Measurements from ENCODE around the gene MORN5.

The MORN5 gene

GRCh38 chr9:122122468-122122867, 37.2 kb upstream of the MORN5 start:
- H3K4me2 ChIP-seq = no peak overlapping the region
- no peak overlapping the region for H3K4me3 ChIP-seq
- H3K9me3 ChIP-seq (replicated peaks in 1 of 11) = peaks cover 0 to 6% (median 0%) of the 10 kb centered on the region in 11 experiments; a peak in 7 of 22 replicates
- no peaks in the 10 kb centered on the region for H3K36me3 ChIP-seq
- peaks cover 0 to 6% (median 0%) of the 10 kb centered on the region in 10 experiments; a peak in 1 of 20 replicates for H3K4me1 ChIP-seq
- H3K27me3 ChIP-seq = peaks cover 22 to 23% (median 23%) of the 10 kb centered on the region in 11 experiments
- H4K20me1 ChIP-seq = peaks cover 0 to 10% (median 0%) of the 10 kb centered on the region in 11 experiments; a peak in 2 of 22 replicates
- no peak for TF ChIP-seq Cebpa-rat (IDR thresholded peaks at IDR 0.05)
- H3K9ac ChIP-seq = no peak overlapping the region
- no peak overlapping the region for H3K27ac ChIP-seq

- Histone ChIP-seq H3K36me3 (no peaks in the 10 kb centered on the region), H4K20me1 (peaks cover 0 to 10% (median 0%) of the 10 kb centered on the region in 11 experiments; a peak in 2 of 22 replicates), H3K4me2 (no peak overlapping the region)
These were observed 36.6 kb upstream of the MORN5 start for GRCh38 chr9:122122903-122123632.

DNA sequence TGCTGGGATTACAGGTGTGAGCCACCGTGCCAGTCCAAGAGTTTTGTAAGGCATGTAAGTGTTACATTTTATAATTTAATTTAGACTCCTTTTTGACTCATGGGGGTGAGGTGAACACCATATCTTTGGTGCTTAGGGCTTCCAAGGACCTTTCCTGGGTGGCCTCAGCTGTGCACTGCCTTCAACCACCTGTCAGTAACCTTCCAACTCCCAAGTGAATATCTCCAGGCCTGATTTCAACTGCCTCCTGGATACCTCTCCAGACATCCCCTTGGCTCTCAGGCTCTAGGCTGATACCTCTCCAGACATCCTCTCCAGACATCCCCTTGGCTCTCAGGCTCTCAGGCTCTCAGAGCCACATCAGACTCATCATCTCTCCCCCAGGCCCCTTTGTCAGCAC, 35.7 kb upstream of the MORN5 start:
- Histone ChIP-seq H4K20me1 (peaks cover 0 to 10% (median 0%) of the 10 kb centered on the region in 11 experiments; a peak in 2 of 22 replicates), H3K36me3 (no peaks in the 10 kb centered on the region), H3K4me3 (no peak overlapping the region), H3K4me2 (no peak overlapping the region), H3K9me3 (replicated peaks in 1 of 11) (no peaks in the 10 kb centered on the region), H3K27me3 (peaks cover 26 to 30% (median 28%) of the 10 kb centered on the region in 11 experiments), H3K27ac (no peak overlapping the region), H3K4me1 (peaks cover 0 to 6% (median 0%) of the 10 kb centered on the region in 10 experiments; a peak in 1 of 20 replicates), H3K9ac (0 out of 22 replicates have a peak overlapping the region, but pooled peaks of 1 of the 11 experiments have one; percentile 9)
- no peak for TF ChIP-seq Cebpa-rat (IDR thresholded peaks at IDR 0.05)

More at GRCh38 chr9:122122903-122123632, 36.6 kb upstream of the MORN5 start:
- Histone ChIP-seq H3K27me3 (peaks cover 26 to 29% (median 28%) of the 10 kb centered on the region in 11 experiments), H3K27ac (no peak overlapping the region), H3K9ac (no peak overlapping the region), H3K4me3 (no peak overlapping the region), H3K4me1 (peaks cover 0 to 6% (median 0%) of the 10 kb centered on the region in 10 experiments; a peak in 1 of 20 replicates), H3K9me3 (replicated peaks in 1 of 11) (0 out of 22 replicates have a peak, but pooled peaks cover 0 to under 1% (median 0%) of the 10 kb centered on the region in 11 experiments)
- no peak for TF ChIP-seq Cebpa-rat (IDR thresholded peaks at IDR 0.05)

- H3K4me1 ChIP-seq = peaks cover 0 to 6% (median 0%) of the 10 kb centered on the region in 10 experiments; a peak in 1 of 20 replicates
- H3K27ac ChIP-seq = no peak overlapping the region
- peaks cover 26 to 30% (median 28%) of the 10 kb centered on the region in 11 experiments for H3K27me3 ChIP-seq
- no peaks in the 10 kb centered on the region for H3K36me3 ChIP-seq
- H4K20me1 ChIP-seq = peaks cover 0 to 10% (median 0%) of the 10 kb centered on the region in 11 experiments; a peak in 2 of 22 replicates
- 0 out of 22 replicates have a peak overlapping the region, but pooled peaks of 1 of the 11 experiments have one; percentile 9 for H3K9ac ChIP-seq
- H3K4me3 ChIP-seq = no peak overlapping the region
- TF ChIP-seq Cebpa-rat (IDR thresholded peaks at IDR 0.05) = no peak
- H3K9me3 ChIP-seq (replicated peaks in 1 of 11) = no peaks in the 10 kb centered on the region
- no peak overlapping the region for H3K4me2 ChIP-seq
These were observed 35.2 kb upstream of the MORN5 start for GRCh38 chr9:122124528-122124927.

- H3K4me3 ChIP-seq = no peak overlapping the region
- peaks cover 0 to 10% (median 0%) of the 10 kb centered on the region in 11 experiments; a peak in 2 of 22 replicates for H4K20me1 ChIP-seq
- H3K27me3 ChIP-seq = peaks cover 26 to 30% (median 28%) of the 10 kb centered on the region in 11 experiments
- H3K27ac ChIP-seq = no peak overlapping the region
- no peaks in the 10 kb centered on the region for H3K9me3 ChIP-seq (replicated peaks in 1 of 11)
- peaks cover 0 to 6% (median 0%) of the 10 kb centered on the region in 10 experiments; a peak in 1 of 20 replicates for H3K4me1 ChIP-seq
- TF ChIP-seq Cebpa-rat (IDR thresholded peaks at IDR 0.05) = no peak
- H3K4me2 ChIP-seq = no peak overlapping the region
- H3K9ac ChIP-seq = no peak overlapping the region
- no peaks in the 10 kb centered on the region for H3K36me3 ChIP-seq
These were observed 34.6 kb upstream of the MORN5 start for GRCh38 chr9:122125158-122125508.

DNA sequence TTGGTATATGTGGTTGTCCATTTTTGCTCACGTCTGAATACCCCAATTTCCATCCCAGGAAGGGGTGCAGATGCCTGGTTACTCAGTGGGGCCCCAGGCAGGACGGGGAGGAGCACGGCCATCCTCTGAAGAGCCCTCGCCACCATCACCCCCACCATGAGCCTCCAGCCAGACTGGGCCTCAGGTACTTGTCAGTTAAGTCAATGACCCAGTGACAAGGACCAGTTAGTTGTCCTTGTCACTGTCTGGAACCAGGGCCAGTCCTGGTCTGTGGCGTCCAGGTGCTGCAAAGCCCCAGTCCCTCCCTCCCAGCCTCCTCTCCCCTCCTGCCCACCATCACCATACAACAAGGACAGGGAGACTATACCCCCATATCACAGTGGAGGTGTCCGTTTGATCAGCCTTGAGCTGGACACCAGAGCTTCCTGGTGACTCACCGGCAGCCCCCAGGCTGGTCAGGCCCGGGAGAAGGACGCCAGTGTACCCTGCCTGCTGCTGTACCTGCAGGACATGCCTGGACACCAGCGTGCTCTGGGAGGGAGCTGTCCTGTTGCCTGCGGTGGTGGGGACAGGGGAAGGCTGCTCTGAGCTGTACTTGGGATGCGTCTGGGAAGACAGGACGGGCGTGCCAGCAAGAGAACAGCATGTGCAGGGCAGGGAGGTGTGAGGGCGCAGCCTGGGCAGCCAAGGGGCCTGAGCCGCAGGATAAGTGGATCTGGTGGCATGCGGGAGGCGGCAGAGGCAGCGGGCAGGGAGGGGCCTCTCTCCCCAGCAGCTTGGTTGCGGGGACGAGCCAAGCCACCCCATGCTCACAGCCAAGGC, 34.0 kb upstream of the MORN5 start:
- H3K36me3 ChIP-seq = no peaks in the 10 kb centered on the region
- no peak overlapping the region for H3K4me2 ChIP-seq
- TF ChIP-seq Cebpa-rat (IDR thresholded peaks at IDR 0.05) = no peak
- no peak overlapping the region for H3K9ac ChIP-seq
- no peak overlapping the region for H3K4me3 ChIP-seq
- H3K27me3 ChIP-seq = peaks cover 26 to 30% (median 28%) of the 10 kb centered on the region in 11 experiments
- H3K4me1 ChIP-seq = peaks cover 0 to 6% (median 0%) of the 10 kb centered on the region in 10 experiments; a peak in 1 of 20 replicates
- no peaks in the 10 kb centered on the region for H3K9me3 ChIP-seq (replicated peaks in 1 of 11)
- no peak overlapping the region for H3K27ac ChIP-seq
- peaks cover 0 to 10% (median 0%) of the 10 kb centered on the region in 11 experiments; a peak in 2 of 22 replicates for H4K20me1 ChIP-seq

DNA sequence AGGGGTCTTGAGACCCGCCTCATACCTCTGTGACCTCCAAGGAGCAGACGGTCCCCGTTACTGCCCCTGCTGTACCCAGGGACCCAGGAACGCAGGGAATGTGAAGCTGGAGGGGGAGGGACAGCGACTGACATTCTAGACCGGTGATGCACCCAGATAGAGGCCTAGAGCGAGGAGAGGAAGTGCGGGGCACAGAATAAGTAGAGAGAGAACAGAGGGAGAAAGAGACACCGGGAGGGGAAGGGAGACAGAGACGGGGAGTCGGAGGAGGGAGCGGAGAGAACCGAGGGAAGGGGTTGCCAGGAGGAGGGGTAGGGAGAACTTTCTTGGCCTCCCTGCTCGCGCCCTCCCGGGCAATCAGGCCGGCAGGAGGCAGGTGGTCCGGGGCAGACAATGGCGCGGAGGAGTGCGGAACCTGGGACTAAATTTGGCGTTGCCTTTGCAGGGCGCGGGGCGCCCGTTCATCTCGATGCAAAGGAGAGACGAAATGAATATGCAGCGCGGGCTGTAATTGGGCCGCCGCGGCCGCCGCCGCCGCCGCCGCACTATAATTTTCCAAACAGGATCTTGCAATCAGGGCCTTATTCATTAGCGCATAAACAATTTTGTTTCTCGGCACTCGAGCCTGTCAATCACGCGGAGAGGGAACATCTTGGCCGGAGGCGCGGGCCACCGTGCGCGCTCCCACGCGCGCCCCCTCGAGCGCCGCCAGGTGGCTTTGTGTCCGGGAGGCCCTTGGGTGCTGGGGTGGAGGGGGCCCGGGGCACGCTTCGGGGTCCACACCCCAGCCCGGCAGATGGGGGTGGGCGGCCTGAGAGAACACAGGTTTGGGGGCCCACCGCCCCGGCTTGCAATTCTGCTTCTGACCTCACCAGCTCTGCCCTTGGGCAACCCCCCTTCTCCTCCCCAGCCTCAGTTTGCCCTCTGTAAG, 33.1 kb upstream of the MORN5 start:
- Histone ChIP-seq H3K27me3 (peaks cover 26 to 36% (median 33%) of the 10 kb centered on the region in 11 experiments), H4K20me1 (peaks cover 0 to 10% (median 0%) of the 10 kb centered on the region in 11 experiments; a peak in 3 of 22 replicates), H3K27ac (no peak overlapping the region), H3K4me3 (no peak overlapping the region), H3K9ac (no peak overlapping the region), H3K9me3 (replicated peaks in 1 of 11) (no peaks in the 10 kb centered on the region), H3K4me2 (peak overlapping the region in 5 of 11 experiments; percentile 15 to 43 (median 37); a peak in 5 of 22 replicates), H3K4me1 (peaks cover 0 to 6% (median 0%) of the 10 kb centered on the region in 10 experiments; a peak in 1 of 20 replicates), H3K36me3 (no peaks in the 10 kb centered on the region)
- TF ChIP-seq Cebpa-rat (IDR thresholded peaks at IDR 0.05) = no peak

GRCh38 chr9:122127396-122127798, 32.3 kb upstream of the MORN5 start:
- no peak overlapping the region for H3K4me3 ChIP-seq
- no peak overlapping the region for H3K27ac ChIP-seq
- H3K27me3 ChIP-seq = peaks cover 26 to 40% (median 37%) of the 10 kb centered on the region in 11 experiments
- H3K36me3 ChIP-seq = no peaks in the 10 kb centered on the region
- H3K4me1 ChIP-seq = peaks cover 0 to 6% (median 0%) of the 10 kb centered on the region in 10 experiments; a peak in 1 of 20 replicates
- no peak overlapping the region for H3K4me2 ChIP-seq
- H4K20me1 ChIP-seq = peaks cover 0 to 10% (median 0%) of the 10 kb centered on the region in 11 experiments; a peak in 3 of 22 replicates
- no peak overlapping the region for H3K9ac ChIP-seq
- no peaks in the 10 kb centered on the region for H3K9me3 ChIP-seq (replicated peaks in 1 of 11)
- TF ChIP-seq Cebpa-rat (IDR thresholded peaks at IDR 0.05) = no peak

Measured in BLaER1 treated with 17β-estradiol and CSF1 and Interleukin-3, amounts not matched to agents 10 nM and 100 nM (cell line).